CD4-positive, alpha-beta T cell (primary cell): Measurements from ENCODE around the gene IGSF10. TPM values are rescaled to one million over a fixed set of nuclear protein-coding genes. Genes with fewer than 3 reads are reported as not detected.

Source experiments
- ATAC-seq: fragments of 200-7000 bp; cut with Tn5 transposase; one replicate; pipeline ENCODE4 v1.10.0; 2022; ENCODE audit warnings: mild to moderate bottlenecking; ENCODE audit not compliant: poor library complexity
- CTCF ChIA-PET: fragments of 350-600 bp; sonication (Branson Sonifier 250); formaldehyde crosslinking; loops from one replicate; lab custom pipeline; 2021; ENCODE audit warnings: antibody characterized with exemption, inconsistent platforms; lab: Charles Lee
- POLR2A ChIA-PET: fragments of 350-600 bp; sonication (Branson Sonifier 250); formaldehyde crosslinking; loops from one replicate; lab custom pipeline; 2021; ENCODE audit warnings: antibody characterized with exemption, inconsistent platforms; lab: Charles Lee
- DNase-seq, 14 experiments: peaks; one replicate each; pipeline ENCODE4 v3.0.0-alpha.2; 2013 to 2020; ENCODE audit warnings: mixed read lengths in 2 of 14
- H3K27ac ChIP-seq, 2 donors: one replicate each; pipeline versions ENCODE4 v1.5.1 to v1.7.0; 2013; ENCODE audit warnings: low read length in 2 of 2, low read depth in 1 of 2, mild to moderate bottlenecking in 1 of 2
- H3K27me3 ChIP-seq, 2 experiments: 1 replicate in 1 of 2; 2 replicates in 1 of 2; pipeline versions ENCODE4 v1.6.1 to v1.7.0; 2013; ENCODE audit warnings: low read length in 2 of 2, control low read depth in 1 of 2, mild to moderate bottlenecking in 1 of 2, moderate library complexity in 1 of 2; ENCODE audit not compliant: insufficient read depth in 2 of 2, control insufficient read depth in 1 of 2
- H3K36me3 ChIP-seq: one replicate; pipeline ENCODE4 v1.6.1; 2013; ENCODE audit warnings: low read length, control low read depth; ENCODE audit not compliant: insufficient read depth
- H3K4me1 ChIP-seq: one replicate; pipeline ENCODE4 v1.6.1; 2013; ENCODE audit warnings: low read length, control low read depth; ENCODE audit not compliant: insufficient read depth
- H3K4me3 ChIP-seq: one replicate; pipeline ENCODE4 v1.5.1; 2013; ENCODE audit warnings: mild to moderate bottlenecking, low read length, moderate library complexity
- H3K9me3 ChIP-seq, 2 experiments: 1 replicate in 1 of 2; 2 replicates in 1 of 2; pipeline versions ENCODE4 v1.6.1 to v1.7.0; 2013; ENCODE audit warnings: low read length in 2 of 2, mild to moderate bottlenecking in 2 of 2, control low read depth in 1 of 2, moderate library complexity in 1 of 2; ENCODE audit not compliant: control insufficient read depth in 1 of 2, insufficient read depth in 1 of 2
- H3K27ac Mint-ChIP-seq: one replicate; pipeline ENCODE4 v1.8.0; 2020; ENCODE audit warnings: mixed read lengths
- H3K27me3 Mint-ChIP-seq: one replicate; pipeline ENCODE4 v1.8.0; 2021; ENCODE audit warnings: mixed read lengths
- H3K36me3 Mint-ChIP-seq: one replicate; pipeline ENCODE4 v1.8.0; 2021; ENCODE audit warnings: low read depth, mixed read lengths
- H3K4me1 Mint-ChIP-seq: one replicate; pipeline ENCODE4 v1.8.0; 2021; ENCODE audit warnings: low read depth, mixed read lengths
- H3K4me3 Mint-ChIP-seq: one replicate; pipeline ENCODE4 v1.8.0; 2020; ENCODE audit warnings: mild to moderate bottlenecking, mixed read lengths
- H3K9me3 Mint-ChIP-seq: one replicate; pipeline ENCODE4 v1.8.0; 2020; ENCODE audit warnings: mixed read lengths
- intact Hi-C, 2 experiments: fragments of 100-400 bp; cut with DNase I in 1 of 2; cut with micrococcal nuclease in 1 of 2; formaldehyde crosslinking; loops; one replicate each; pipeline versions ENCODE4 v1.15.1 to v1.9.0; 2023 to 2025; cut with DNase I, micrococcal nuclease
- total RNA-seq, 174 experiments: library from RNA in 2 of 174; stranded (reverse) in 2 of 174; gene quantifications; one replicate each; pipeline ENCODE4 v1.2.3 and lab custom pipeline; 2021 to 2026
- TF ChIP-seq, protein P1 (sequence below): fragments of 200-600 bp; IDR thresholded peaks from one replicate; pipeline ENCODE4 v1.8.0; 2022; ENCODE audit warnings: antibody characterized with exemption, mild to moderate bottlenecking

Gene IGSF10
- total RNA-seq, 2 experiments from 2014 or later, result not detected

GRCh38 chr3:151503074-151503473 is 42.2 kb upstream of the IGSF10 start:
- Mint-ChIP-seq H3K4me3 (no peak overlapping the region), H3K4me1 (no peaks in the 10 kb centered on the region), H3K36me3 (no peaks in the 10 kb centered on the region), H3K27ac (no peak overlapping the region), H3K27me3 (peaks cover 4% of the 10 kb centered on the region), H3K9me3 (peaks cover 2% of the 10 kb centered on the region)
- intact Hi-C loops, result no loop called here
- TF ChIP-seq, protein P1, sequence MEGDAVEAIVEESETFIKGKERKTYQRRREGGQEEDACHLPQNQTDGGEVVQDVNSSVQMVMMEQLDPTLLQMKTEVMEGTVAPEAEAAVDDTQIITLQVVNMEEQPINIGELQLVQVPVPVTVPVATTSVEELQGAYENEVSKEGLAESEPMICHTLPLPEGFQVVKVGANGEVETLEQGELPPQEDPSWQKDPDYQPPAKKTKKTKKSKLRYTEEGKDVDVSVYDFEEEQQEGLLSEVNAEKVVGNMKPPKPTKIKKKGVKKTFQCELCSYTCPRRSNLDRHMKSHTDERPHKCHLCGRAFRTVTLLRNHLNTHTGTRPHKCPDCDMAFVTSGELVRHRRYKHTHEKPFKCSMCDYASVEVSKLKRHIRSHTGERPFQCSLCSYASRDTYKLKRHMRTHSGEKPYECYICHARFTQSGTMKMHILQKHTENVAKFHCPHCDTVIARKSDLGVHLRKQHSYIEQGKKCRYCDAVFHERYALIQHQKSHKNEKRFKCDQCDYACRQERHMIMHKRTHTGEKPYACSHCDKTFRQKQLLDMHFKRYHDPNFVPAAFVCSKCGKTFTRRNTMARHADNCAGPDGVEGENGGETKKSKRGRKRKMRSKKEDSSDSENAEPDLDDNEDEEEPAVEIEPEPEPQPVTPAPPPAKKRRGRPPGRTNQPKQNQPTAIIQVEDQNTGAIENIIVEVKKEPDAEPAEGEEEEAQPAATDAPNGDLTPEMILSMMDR, result no peak
- ChIA-PET POLR2A (no interaction called here), CTCF (no interaction called here)
- Histone ChIP-seq H3K9me3 (no peaks in the 10 kb centered on the region), H3K27ac (no peak overlapping the region), H3K4me1 (no peaks in the 10 kb centered on the region), H3K4me3 (no peak overlapping the region), H3K36me3 (no peaks in the 10 kb centered on the region), H3K27me3 (no peaks in the 10 kb centered on the region)
- DNase-seq (no peak), ATAC-seq (no peak)

- Mint-ChIP-seq H3K4me3 (no peak overlapping the region), H3K27me3 (peaks cover 4% of the 10 kb centered on the region), H3K4me1 (no peaks in the 10 kb centered on the region), H3K27ac (no peak overlapping the region), H3K9me3 (no peaks in the 10 kb centered on the region), H3K36me3 (no peaks in the 10 kb centered on the region)
- ChIA-PET POLR2A (no interaction called here), CTCF (no interaction called here)
- H3K36me3 ChIP-seq, result no peaks in the 10 kb centered on the region
- ATAC-seq, result no peak
- intact Hi-C loops, result no loop called here
- no peak for DNase-seq
- no peak overlapping the region for H3K4me3 ChIP-seq
- H3K27me3 ChIP-seq, result no peaks in the 10 kb centered on the region
- no peak overlapping the region for H3K27ac ChIP-seq
- H3K9me3 ChIP-seq, result no peaks in the 10 kb centered on the region
- TF ChIP-seq, protein P1, result no peak
- H3K4me1 ChIP-seq, result no peaks in the 10 kb centered on the region
These were observed 41.2 kb upstream of the IGSF10 start for GRCh38 chr3:151501923-151502632.

DNA sequence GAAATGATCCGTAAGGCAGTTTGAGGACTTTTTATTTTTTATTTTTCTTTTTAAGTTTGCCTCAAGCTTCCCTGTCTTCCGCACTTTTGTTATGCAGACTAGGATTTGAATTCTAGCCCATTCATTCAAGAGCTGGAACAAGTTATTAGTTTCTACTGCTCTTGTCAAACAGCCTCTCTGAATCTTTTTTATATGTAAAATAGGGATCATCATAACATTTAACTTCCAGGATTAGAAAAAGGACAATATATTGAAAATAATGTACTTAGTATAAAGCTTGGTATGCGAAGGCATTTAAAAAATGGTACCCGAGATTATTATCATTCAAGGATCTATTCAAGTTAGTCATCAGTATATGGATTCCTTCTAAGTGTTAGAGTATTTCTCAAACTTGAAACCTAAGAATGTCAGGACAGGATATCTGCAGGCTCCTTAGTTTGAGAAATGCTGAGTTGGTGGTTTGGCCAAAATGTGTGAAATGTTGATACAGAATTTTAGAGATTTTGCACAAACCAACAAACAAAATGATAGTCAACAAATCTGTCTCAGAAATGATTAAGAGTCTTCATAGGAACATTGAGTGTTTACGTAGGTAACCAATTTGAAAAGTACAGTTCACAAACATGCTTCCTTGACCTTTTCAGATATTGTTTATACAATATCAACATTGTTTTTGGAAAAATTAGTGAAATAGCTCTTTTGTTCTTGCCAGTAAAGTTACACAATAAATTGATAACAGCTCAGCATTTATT is 40.5 kb upstream of the IGSF10 start:
- CTCF ChIA-PET, result no interaction called here
- no peak overlapping the region for H3K27ac ChIP-seq
- no peaks in the 10 kb centered on the region for H3K9me3 Mint-ChIP-seq
- no peaks in the 10 kb centered on the region for H3K36me3 ChIP-seq
- peaks cover 4% of the 10 kb centered on the region for H3K27me3 Mint-ChIP-seq
- TF ChIP-seq, protein P1, result no peak
- no peak for DNase-seq
- no peak overlapping the region for H3K4me3 Mint-ChIP-seq
- H3K4me1 ChIP-seq, result no peaks in the 10 kb centered on the region
- POLR2A ChIA-PET, result no interaction called here
- no peaks in the 10 kb centered on the region for H3K4me1 Mint-ChIP-seq
- no peaks in the 10 kb centered on the region for H3K36me3 Mint-ChIP-seq
- no peak overlapping the region for H3K4me3 ChIP-seq
- no peaks in the 10 kb centered on the region for H3K27me3 ChIP-seq
- no peak overlapping the region for H3K27ac Mint-ChIP-seq
- H3K9me3 ChIP-seq, result no peaks in the 10 kb centered on the region
- ATAC-seq, result no peak
- intact Hi-C loops, result no loop called here
